ENCODE data around the gene DAND5.
"Not testable (repeated sequence)": the region's sequence is repeated elsewhere in the genome, so short reads cannot be mapped to it uniquely, and the experiment has no call there.

The DAND5 gene

DNA sequence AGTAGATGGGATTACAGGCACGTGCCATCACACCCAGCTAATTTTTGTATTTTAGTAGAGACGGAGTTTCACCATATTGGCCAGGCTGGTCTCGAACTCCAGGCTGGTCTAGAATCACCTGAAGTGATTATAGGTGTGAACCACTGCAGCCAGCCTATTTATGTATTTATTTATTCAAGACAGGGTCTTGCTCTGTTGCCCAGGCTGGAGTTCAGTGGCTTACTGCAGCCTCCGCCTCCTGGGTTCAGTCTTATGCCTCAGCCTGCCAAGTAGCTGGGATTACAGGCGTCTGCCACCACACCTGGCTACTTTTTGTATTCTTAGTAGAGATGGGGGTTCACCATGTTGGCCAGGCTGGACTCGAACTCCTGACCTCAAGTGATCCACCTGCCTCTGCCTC lies 17.3 kb upstream of the DAND5 start:
- peaks cover 96% of the 10 kb centered on the region for H3K36me3 Mint-ChIP-seq (ENCODE audit: low read depth)
- not testable (repeated sequence) for H3K27me3 Mint-ChIP-seq, DNase-seq, H3K9me3 Mint-ChIP-seq, H3K4me3 Mint-ChIP-seq
- peak overlapping the region; percentile 92 for H3K27ac Mint-ChIP-seq
- H3K4me1 Mint-ChIP-seq (ENCODE audit: low read depth), result peaks cover 56% of the 10 kb centered on the region

DNA sequence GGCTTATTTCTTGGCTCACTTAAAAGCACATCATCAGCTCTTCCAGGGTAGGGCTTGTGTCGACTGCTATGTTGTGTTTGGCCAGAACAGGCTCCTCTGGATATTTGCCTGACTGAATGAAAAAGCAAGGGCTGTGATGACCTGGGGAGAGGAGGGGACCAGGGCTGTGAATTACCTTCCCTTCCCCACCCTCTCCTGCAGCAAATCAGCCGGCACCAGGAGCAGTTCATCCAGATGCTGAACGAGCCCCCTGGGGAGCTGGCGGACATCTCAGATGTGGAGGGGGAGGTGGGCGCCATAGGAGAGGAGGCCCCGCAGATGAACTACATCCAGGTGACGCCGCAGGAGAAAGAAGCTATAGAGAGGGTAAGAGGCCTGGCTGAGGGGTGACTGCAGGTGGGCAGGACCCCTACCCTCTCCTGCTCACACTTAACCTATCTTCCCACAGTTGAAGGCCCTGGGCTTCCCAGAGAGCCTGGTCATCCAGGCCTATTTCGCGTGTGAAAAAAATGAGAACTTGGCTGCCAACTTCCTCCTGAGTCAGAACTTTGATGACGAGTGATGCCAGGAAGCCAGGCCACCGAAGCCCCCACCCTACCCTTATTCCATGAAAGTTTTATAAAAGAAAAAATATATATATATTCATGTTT lies 16.8 kb upstream of the DAND5 start:
- H3K9me3 Mint-ChIP-seq, result no peaks in the 10 kb centered on the region
- peaks cover 90% of the 10 kb centered on the region for H3K36me3 Mint-ChIP-seq (ENCODE audit: low read depth)
- no peak overlapping the region for H3K4me3 Mint-ChIP-seq
- H3K27me3 Mint-ChIP-seq, result no peaks in the 10 kb centered on the region
- no peak for DNase-seq
- H3K27ac Mint-ChIP-seq, result peak overlapping the region; percentile 92
- H3K4me1 Mint-ChIP-seq (ENCODE audit: low read depth), result peaks cover 53% of the 10 kb centered on the region

DNA sequence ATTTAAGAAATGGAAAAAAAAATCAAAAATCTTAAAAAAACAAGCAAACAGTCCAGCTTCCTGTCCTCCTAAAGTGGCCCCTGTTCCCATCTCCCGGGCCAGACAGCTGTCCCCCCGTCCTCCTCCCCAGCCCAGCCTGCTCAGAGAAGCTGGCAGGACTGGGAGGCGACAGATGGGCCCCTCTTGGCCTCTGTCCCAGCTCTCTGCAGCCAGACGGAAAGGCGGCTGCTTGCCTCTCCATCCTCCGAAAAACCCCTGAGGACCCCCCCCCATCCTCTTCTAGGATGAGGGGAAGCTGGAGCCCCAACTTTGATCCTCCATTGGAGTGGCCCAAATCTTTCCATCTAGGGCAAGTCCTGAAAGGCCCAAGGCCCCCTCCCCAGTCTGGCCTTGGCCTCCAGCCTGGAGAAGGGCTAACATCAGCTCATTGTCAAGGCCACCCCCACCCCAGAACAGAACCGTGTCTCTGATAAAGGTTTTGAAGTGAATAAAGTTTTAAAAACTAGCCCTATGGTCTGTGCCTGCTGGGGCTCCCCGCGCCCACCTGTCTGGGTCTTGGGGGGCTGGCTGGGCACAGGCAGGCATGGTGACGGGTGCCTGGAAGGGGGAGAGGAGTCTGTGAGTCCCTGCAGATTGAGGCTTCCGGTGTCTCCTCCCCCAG lies 16.1 kb upstream of the DAND5 start:
- H3K9me3 Mint-ChIP-seq, result no peaks in the 10 kb centered on the region
- H3K4me1 Mint-ChIP-seq (ENCODE audit: low read depth), result peaks cover 48% of the 10 kb centered on the region
- H3K36me3 Mint-ChIP-seq (ENCODE audit: low read depth), result peaks cover 84% of the 10 kb centered on the region
- H3K27me3 Mint-ChIP-seq, result no peaks in the 10 kb centered on the region
- DNase-seq, result no peak
- peak overlapping the region; percentile 92 for H3K27ac Mint-ChIP-seq
- no peak overlapping the region for H3K4me3 Mint-ChIP-seq

- H3K36me3 Mint-ChIP-seq (ENCODE audit: low read depth), result peaks cover 76% of the 10 kb centered on the region
- no peak for DNase-seq
- no peaks in the 10 kb centered on the region for H3K9me3 Mint-ChIP-seq
- H3K27me3 Mint-ChIP-seq, result no peaks in the 10 kb centered on the region
- peak overlapping the region; percentile 92 for H3K27ac Mint-ChIP-seq
- peaks cover 47% of the 10 kb centered on the region for H3K4me1 Mint-ChIP-seq (ENCODE audit: low read depth)
- H3K4me3 Mint-ChIP-seq, result peak overlapping the region; percentile 90
Measured at GRCh38 chr19:12953799-12954611, 15.4 kb upstream of the DAND5 start.

DNA sequence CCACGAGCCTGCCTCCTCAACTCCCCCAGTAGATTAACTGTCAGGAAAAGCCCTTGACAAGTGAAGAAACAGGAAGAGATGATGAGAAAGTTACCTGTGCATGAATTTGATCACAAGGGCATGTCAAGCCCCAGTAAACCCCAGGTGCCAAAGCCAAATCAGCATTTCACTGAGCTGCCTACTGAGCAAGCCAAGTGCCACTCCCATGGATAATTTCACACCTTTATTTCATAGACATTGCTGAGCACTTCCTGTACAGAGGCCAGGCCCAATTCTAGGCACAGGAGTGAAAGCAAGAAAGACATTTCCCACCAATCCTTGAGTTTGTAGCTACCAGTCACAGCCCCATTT lies 14.8 kb upstream of the DAND5 start:
- Mint-ChIP-seq H3K36me3 (ENCODE audit: low read depth) (peaks cover 70% of the 10 kb centered on the region), H3K27me3 (no peaks in the 10 kb centered on the region), H3K9me3 (no peaks in the 10 kb centered on the region), H3K27ac (peak overlapping the region; percentile 92), H3K4me3 (peak overlapping the region; percentile 90), H3K4me1 (ENCODE audit: low read depth) (peaks cover 47% of the 10 kb centered on the region)
- no peak for DNase-seq

DNA sequence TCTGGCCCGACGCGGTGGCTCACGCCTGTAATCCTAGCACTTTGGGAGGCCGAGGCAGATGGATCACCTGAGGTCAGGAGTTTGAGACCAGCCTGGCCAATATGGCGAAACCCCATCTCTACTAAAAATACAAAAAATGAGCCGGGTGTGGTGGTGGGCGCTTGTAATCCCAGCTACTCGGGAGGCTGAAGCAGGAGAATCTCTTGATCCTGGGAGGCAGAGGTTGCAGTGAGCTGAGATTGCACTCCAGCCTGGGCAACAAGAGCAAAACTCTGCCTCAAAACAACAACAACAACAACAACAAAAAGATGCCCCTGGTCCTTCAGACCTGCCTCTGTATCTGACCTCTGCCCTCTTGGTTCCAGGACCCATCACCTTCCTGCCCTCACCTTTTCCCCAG lies 13.8 kb upstream of the DAND5 start:
- H3K9me3 Mint-ChIP-seq, result not testable (repeated sequence)
- peaks cover 42% of the 10 kb centered on the region for H3K4me1 Mint-ChIP-seq (ENCODE audit: low read depth)

GRCh38 chr19:12955996-12956395 lies 13.4 kb upstream of the DAND5 start:
- peak overlapping the region; percentile 90 for H3K4me3 Mint-ChIP-seq
- H3K9me3 Mint-ChIP-seq, result no peaks in the 10 kb centered on the region
- no peak for DNase-seq
- H3K4me1 Mint-ChIP-seq (ENCODE audit: low read depth), result peaks cover 42% of the 10 kb centered on the region
- H3K27me3 Mint-ChIP-seq, result no peaks in the 10 kb centered on the region
- peak overlapping the region; percentile 92 for H3K27ac Mint-ChIP-seq
- peaks cover 56% of the 10 kb centered on the region for H3K36me3 Mint-ChIP-seq (ENCODE audit: low read depth)

More for the DNA sequence above, 13.8 kb upstream of the DAND5 start:
- Mint-ChIP-seq H3K36me3 (ENCODE audit: low read depth) (peaks cover 60% of the 10 kb centered on the region), H3K4me3 (peak overlapping the region; percentile 90), H3K27ac (peak overlapping the region; percentile 92)
- not testable (repeated sequence) for H3K27me3 Mint-ChIP-seq, DNase-seq

- peak; percentile 92 for DNase-seq
- Mint-ChIP-seq H3K4me3 (peak within 1 kb of the TSS; percentile 90), H3K4me1 (ENCODE audit: low read depth) (peaks cover 42% of the 10 kb centered on the region), H3K9me3 (no peaks in the 10 kb centered on the region), H3K36me3 (ENCODE audit: low read depth) (peaks cover 49% of the 10 kb centered on the region), H3K27me3 (no peaks in the 10 kb centered on the region), H3K27ac (peak within 1 kb of the TSS; percentile 96)
Measured at GRCh38 chr19:12956446-12957388, 12.7 kb upstream of the DAND5 start, which contains the start of gene GADD45GIP1. Gene GADD45GIP1, minus strand, starts transcription at chr19:12957223. Its CDS starts 11 bp downstream, at chr19:12957212.

GRCh38 chr19:12957389-12957952 lies 11.9 kb upstream of the DAND5 start:
- peak overlapping the region; percentile 96 for H3K27ac Mint-ChIP-seq
- not testable (repeated sequence) for H3K27me3 Mint-ChIP-seq, DNase-seq, H3K9me3 Mint-ChIP-seq
- H3K4me1 Mint-ChIP-seq (ENCODE audit: low read depth), result peaks cover 41% of the 10 kb centered on the region
- H3K4me3 Mint-ChIP-seq, result peak overlapping the region; percentile 85
- peaks cover 41% of the 10 kb centered on the region for H3K36me3 Mint-ChIP-seq (ENCODE audit: low read depth)

DNA sequence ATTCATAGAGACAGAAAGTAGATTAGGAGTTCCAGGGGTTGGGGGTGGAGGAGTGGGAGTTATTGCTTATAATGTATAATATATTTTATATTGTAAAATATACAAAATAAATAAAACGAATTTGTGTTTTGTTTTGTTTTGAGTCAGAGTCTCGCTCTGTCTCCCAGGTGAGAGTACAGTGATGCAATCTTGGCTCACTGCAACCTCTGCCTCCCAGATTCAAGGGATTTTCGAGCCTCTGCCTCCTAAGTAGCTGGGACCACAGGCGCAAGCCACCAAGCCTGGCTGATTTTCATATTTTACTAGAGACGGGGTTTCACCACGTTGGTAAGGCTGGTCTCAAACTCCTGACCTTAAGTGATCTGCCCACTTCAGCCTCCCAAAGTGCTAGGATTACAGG lies 9.9 kb upstream of the DAND5 start:
- Mint-ChIP-seq H3K4me3 (no peak overlapping the region), H3K27ac (no peak overlapping the region), H3K36me3 (ENCODE audit: low read depth) (peaks cover 22% of the 10 kb centered on the region), H3K9me3 (no peaks in the 10 kb centered on the region), H3K4me1 (ENCODE audit: low read depth) (peaks cover 22% of the 10 kb centered on the region), H3K27me3 (no peaks in the 10 kb centered on the region)
- DNase-seq, result no peak

- Mint-ChIP-seq H3K27me3 (no peaks in the 10 kb centered on the region), H3K4me3 (peak overlapping the region; percentile 76), H3K9me3 (no peaks in the 10 kb centered on the region), H3K4me1 (ENCODE audit: low read depth) (peaks cover 14% of the 10 kb centered on the region), H3K27ac (peak overlapping the region; percentile 91), H3K36me3 (ENCODE audit: low read depth) (no peaks in the 10 kb centered on the region)
- DNase-seq, result peak; percentile 92
Measured at GRCh38 chr19:12965017-12965811, 4.2 kb upstream of the DAND5 start.

DNA sequence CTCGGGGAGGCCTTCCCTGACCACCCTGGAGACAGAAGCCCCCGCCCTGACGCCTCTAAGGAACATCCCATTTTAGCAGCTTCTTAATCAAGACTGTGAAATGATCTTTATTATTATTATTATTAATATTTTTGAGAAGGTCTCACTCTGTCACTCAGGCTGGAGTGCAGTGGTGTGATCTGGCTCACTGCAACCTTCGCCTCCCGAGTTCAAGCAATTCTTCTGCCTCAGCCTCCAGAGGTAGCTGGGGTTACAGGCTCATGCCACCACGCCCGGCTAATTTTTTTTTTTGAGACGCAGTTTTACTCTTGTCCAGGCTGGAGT lies 3.6 kb upstream of the DAND5 start:
- no peaks in the 10 kb centered on the region for H3K36me3 Mint-ChIP-seq (ENCODE audit: low read depth)
- no peaks in the 10 kb centered on the region for H3K9me3 Mint-ChIP-seq
- no peaks in the 10 kb centered on the region for H3K27me3 Mint-ChIP-seq
- DNase-seq, result no peak
- H3K4me3 Mint-ChIP-seq, result peak overlapping the region; percentile 76
- no peak overlapping the region for H3K27ac Mint-ChIP-seq
- H3K4me1 Mint-ChIP-seq (ENCODE audit: low read depth), result peaks cover 15% of the 10 kb centered on the region

DNA sequence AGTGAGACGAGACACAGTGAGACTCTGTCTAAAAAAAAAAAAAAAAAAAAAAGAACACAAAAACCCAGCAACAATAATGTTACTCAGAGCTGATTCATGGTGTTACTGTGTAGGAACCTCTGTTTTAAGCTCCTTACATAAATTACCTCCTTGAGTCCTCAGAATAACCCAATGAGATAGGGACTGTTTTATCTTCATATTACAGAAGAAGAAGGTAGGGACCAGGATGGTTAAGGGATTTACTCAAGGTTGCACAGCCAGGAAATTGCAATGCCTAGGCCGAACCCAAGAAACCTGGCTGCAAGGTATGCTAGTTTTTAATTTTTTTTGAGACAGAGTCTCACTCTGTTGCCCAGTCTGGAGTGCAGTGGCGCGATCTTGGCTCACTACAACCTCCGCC lies 1.5 kb upstream of the DAND5 start:
- H3K36me3 Mint-ChIP-seq (ENCODE audit: low read depth), result no peaks in the 10 kb centered on the region
- no peak for DNase-seq
- H3K4me1 Mint-ChIP-seq (ENCODE audit: low read depth), result peaks cover 15% of the 10 kb centered on the region
- no peaks in the 10 kb centered on the region for H3K9me3 Mint-ChIP-seq
- no peak overlapping the region for H3K27ac Mint-ChIP-seq
- no peaks in the 10 kb centered on the region for H3K27me3 Mint-ChIP-seq
- no peak overlapping the region for H3K4me3 Mint-ChIP-seq
